Measurements from ENCODE around the gene CDH23. TPM values are rescaled to one million over a fixed set of nuclear protein-coding genes. Genes with fewer than 3 reads are reported as not detected.

The CDH23 gene
- total RNA-seq, 1 experiment from 2014 or later, result 0.02 TPM

DNA sequence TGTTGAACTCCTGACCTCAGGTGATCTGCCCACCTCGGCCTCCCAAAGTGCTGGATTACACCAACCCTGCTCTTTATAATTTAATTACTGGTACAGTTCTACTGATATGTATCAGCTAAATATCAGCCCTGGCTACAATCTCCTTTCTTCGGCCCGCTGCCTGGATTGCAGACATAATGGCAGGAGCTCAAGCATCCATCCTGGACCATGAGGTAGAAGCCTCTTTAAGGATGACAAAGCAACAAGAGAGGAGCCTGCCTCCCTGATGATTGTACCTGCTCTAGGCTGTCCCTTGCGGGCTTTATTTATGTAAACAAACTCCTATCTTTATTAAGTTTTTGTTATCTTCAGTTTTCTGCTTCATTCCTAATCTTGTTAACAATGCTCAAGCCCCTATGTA is 459.9 kb downstream of the CDH23 start:
- H3K27ac Mint-ChIP-seq (ENCODE audit: low read depth, unreplicated experiment), result no peak overlapping the region
- ChIA-PET POLR2A (interaction anchor here (1.1 kb wide), 1 partner anchor 15 kb away, joined by 3 read pairs; no protein-coding TSS in a partner anchor), CTCF (interaction anchor here (0.6 kb wide), 1 partner anchor 1330 kb away, joined by 6 read pairs; no protein-coding TSS in a partner anchor)
- H3K4me3 Mint-ChIP-seq (ENCODE audit: unreplicated experiment), result no peak overlapping the region
- DNase-seq (ENCODE audit: unreplicated experiment), result no peak
- intact Hi-C loops (cut with micrococcal nuclease), result no loop called here
- peaks cover 17% of the 10 kb centered on the region for H3K4me1 Mint-ChIP-seq (ENCODE audit: insufficient read depth, unreplicated experiment)
- no peak for TF ChIP-seq CTCF (IDR thresholded peaks at IDR 0.05; ENCODE audit: unreplicated experiment)
- H3K27me3 Mint-ChIP-seq (ENCODE audit: insufficient read depth, unreplicated experiment), result no peaks in the 10 kb centered on the region
- peaks cover 5% of the 10 kb centered on the region for H3K36me3 Mint-ChIP-seq (ENCODE audit: insufficient read depth, unreplicated experiment)
- H3K9me3 Mint-ChIP-seq (ENCODE audit: unreplicated experiment), result no peaks in the 10 kb centered on the region
- BruUV-seq (replicated peaks), result no TSS peak

DNA sequence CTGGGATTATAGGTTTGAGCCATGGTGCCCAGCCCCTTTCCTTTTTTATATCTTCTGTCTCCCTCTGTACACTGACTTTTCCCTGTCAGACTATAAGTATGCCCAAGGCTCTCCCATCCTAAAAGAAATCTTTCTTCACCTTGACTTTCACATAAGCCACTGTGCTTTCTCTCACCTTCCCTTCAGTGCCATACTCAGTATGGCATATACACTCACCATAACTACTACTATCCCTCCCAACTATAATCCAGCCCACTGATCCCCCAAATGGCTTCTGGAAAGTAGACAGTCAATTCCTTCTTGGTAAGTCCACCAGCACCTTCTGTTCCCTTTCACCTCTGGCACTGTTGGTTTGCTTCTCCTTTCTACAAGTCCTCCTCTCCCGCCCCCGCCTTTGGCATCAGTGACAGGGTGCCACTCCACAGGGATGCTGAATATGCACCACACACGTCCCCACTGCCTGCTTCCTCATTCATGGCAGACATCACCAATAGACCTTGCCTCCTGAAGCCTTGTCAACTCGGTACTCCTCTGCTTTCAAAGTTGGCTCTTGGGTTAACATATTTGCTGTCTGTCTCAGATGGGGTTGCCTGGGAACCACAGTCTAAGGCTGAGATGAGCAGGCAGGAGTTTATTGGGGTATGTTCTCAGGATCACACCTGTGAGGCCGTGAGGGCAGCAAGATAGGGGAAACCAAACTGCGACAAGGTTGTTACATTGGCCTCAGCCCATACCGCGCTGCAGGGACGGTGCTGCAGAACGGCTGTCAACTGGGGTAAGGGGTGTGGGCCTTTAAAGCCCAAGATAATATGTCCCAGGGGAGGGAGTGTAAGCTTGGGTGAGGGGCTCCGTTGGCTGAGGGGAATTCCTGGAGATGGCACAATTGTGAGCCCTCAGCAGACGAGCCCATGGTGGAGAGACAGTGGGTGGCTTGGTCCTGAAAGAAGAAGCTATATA is 461.5 kb downstream of the CDH23 start:
- POLR2A ChIA-PET, result no interaction called here
- intact Hi-C loops (cut with micrococcal nuclease), result no loop called here
- BruUV-seq (replicated peaks), result no TSS peak

DNA sequence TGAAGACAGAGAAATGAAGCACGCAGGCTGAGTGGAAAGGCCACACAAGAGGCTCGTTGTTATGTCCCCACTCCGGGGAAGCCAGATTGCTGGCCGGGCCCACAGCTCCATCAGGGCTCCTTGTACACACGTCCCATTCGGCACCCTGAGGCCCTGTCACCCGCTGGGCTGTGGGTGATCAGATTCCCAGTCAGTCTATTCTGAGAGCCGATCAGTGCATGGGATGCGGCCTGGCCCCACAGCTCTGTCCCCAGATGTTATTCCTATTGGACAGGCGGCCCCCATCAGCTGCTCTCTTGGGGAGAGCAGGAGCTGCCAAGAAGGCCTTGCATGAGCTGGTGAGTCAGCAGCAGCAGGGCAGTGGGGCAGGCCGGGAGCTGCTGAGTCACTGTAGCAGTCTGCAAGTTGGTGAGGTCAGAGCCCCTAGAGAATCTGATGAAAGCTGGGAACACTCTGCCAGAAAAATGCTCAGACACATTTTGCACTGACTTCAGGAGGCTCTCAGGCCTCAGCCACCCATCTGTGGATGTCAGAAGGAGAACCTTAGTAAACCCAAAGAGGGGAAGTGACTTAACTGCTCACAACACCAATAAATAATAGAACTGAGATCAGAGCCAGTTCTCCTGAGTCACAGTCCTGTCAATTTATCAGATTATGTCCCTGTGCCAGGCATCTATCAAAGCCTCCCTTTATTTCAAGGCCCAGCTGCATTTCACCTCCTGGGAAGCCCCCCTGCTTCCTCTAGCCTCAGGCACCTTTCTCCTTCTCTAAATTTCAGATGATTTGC is 463.7 kb downstream of the CDH23 start:
- peak overlapping the region; percentile 89 for H3K27ac Mint-ChIP-seq (ENCODE audit: low read depth, unreplicated experiment)
- ChIA-PET CTCF (interaction anchor here (0.6 to 1.3 kb wide), 6 partner anchors 10 to 211 kb away, joined by 3 to 7 read pairs (median 3); no protein-coding TSS in a partner anchor), POLR2A (interaction anchor here (0.5 to 3.3 kb wide), 11 partner anchors 10 to 471 kb away, joined by 3 to 74 read pairs (median 4); partner anchors contain the start of gene PSAP)
- peak; percentile 98 for DNase-seq (ENCODE audit: unreplicated experiment)
- TSS peak; percentile 99 for BruUV-seq (replicated peaks)
- H3K36me3 Mint-ChIP-seq (ENCODE audit: insufficient read depth, unreplicated experiment), result peaks cover 5% of the 10 kb centered on the region
- no peaks in the 10 kb centered on the region for H3K27me3 Mint-ChIP-seq (ENCODE audit: insufficient read depth, unreplicated experiment)
- H3K4me1 Mint-ChIP-seq (ENCODE audit: insufficient read depth, unreplicated experiment), result peaks cover 21% of the 10 kb centered on the region
- TF ChIP-seq CTCF (IDR thresholded peaks at IDR 0.05; ENCODE audit: unreplicated experiment), result no peak
- intact Hi-C loops (cut with micrococcal nuclease), result no loop called here
- H3K4me3 Mint-ChIP-seq (ENCODE audit: unreplicated experiment), result peak overlapping the region; percentile 29
- H3K9me3 Mint-ChIP-seq (ENCODE audit: unreplicated experiment), result no peaks in the 10 kb centered on the region

More for the DNA sequence above, 461.5 kb downstream of the CDH23 start:
- no peak overlapping the region for H3K4me3 Mint-ChIP-seq (ENCODE audit: unreplicated experiment)
- H3K27me3 Mint-ChIP-seq (ENCODE audit: insufficient read depth, unreplicated experiment), result no peaks in the 10 kb centered on the region
- H3K9me3 Mint-ChIP-seq (ENCODE audit: unreplicated experiment), result no peaks in the 10 kb centered on the region
- no peak for DNase-seq (ENCODE audit: unreplicated experiment)
- CTCF ChIA-PET, result interaction anchor here (0.7 kb wide), 1 partner anchor 156 kb away, joined by 3 read pairs; no protein-coding TSS in a partner anchor
- H3K4me1 Mint-ChIP-seq (ENCODE audit: insufficient read depth, unreplicated experiment), result peaks cover 17% of the 10 kb centered on the region
- no peak overlapping the region for H3K27ac Mint-ChIP-seq (ENCODE audit: low read depth, unreplicated experiment)
- H3K36me3 Mint-ChIP-seq (ENCODE audit: insufficient read depth, unreplicated experiment), result peaks cover 5% of the 10 kb centered on the region
- no peak for TF ChIP-seq CTCF (IDR thresholded peaks at IDR 0.05; ENCODE audit: unreplicated experiment)
